CD4-positive, alpha-beta T cell treated with Interleukin-12 subunit alpha and Interleukin-12 subunit beta, for 1 hour (primary cell): ENCODE measurements around the gene FOSL2.
A peak's percentile ranks its signal among the peaks of the same experiment; 100 is the strongest.

ENCODE experiments used
- DNase-seq: peaks from one replicate; pipeline ENCODE4 v3.0.0-alpha.2; 2020

FOSL2 gene

DNA sequence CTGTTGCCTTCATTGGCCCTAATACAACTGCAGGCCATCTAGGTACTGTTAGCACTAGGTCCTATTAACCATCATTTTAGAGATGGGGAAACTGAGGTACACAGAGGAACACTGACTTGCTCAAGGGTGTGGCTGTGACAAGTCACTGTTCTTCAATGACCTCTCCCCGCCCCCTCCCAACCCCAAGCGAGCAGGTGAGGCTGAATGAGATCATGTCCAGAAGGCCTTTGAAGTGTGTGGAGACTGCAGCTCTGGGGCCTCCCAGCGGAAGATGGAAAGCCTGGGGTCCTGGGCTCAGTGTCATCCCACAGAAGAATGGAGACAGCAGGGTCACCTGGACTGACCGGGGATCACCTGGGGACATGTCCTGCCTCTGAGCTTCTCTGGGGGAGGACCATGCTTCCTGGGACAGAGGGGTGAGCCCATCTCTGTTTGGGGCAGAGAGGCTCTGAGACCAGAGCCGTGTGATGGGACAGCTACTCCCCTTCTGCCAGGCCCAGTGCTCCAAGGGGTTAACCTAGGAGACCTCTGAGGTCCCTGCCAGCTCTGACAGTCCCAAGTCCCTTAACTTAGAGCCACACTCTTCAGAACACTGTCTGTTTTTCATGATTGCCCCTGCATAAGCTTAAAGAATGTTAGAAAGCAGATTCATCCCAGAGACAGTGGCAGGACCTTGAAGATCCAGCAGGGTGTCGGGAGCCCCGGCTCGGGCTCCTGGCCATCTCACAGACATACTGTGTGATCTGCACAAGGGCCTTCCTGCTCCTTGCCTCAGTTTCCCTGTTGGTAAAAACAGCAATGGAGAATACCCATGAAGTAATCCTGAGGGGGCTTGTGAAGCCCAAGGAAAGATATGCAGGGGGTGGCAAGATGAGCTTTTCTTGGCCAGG, 16.7 kb upstream of the FOSL2 start:
- no peak for DNase-seq

DNA sequence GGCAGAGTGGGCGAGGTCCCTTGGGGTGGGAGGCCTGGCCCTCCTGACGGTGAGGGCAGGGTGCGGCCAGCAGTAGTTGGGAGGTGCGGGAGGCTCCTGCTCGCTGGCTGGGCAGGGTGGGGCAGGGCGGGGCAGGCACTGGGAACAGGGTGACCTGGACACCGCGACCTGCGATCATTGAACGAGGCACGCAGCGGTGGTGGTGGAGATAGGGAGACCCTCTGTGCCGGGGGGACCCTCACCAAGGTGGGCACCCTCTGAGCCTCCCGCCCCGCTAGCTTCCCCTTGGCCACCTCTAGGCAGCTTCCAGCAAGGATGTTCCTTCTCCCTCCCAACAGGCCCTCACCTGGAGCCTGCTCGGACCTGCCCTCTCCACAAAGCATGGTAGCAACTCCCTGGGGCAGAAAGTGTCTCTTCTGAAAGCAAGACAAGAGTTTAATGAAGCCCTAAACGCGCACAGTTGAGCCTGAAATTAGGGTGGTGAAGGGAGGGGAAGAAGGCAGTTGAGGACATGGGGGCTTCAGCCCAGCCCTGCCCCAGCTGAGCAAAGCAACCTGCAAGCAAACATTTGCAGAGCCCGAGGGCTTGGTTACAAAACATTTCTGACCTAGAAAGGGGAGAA, 15.4 kb upstream of the FOSL2 start:
- DNase-seq, result no peak

DNA sequence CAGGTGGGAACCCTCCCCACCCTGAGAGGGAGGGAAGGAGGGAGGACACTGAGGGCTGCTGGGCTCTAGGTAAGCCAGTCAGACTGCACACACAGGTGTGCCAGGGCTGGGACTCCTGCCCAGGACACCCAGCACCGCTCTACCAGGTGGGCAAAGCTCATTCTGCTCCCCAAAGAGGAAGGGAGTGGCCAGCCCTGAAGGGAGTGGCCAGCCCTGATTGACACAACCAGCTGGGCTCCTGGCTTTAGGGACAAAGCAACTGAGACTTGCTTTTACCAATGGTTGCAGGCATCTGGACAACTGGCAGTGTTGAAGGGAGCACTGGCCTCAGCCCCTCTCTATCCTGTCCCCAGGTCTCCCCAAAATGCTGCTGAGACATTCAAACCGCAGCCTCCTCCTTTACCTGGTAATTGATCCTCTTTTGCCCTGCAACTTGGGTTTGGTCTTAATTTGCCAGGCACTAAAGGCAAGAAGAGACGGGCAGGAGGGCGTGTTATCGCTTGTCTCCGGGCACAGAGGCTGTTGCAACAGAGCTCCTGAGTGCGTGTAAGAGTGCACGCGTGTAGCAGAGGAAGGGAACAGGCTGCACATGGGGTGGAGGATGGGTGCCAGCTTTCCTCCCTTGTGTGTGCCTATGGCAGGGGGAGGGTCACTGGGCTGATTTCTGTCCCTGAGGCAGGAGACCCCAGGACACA, 14.5 kb upstream of the FOSL2 start:
- no peak for DNase-seq

DNA sequence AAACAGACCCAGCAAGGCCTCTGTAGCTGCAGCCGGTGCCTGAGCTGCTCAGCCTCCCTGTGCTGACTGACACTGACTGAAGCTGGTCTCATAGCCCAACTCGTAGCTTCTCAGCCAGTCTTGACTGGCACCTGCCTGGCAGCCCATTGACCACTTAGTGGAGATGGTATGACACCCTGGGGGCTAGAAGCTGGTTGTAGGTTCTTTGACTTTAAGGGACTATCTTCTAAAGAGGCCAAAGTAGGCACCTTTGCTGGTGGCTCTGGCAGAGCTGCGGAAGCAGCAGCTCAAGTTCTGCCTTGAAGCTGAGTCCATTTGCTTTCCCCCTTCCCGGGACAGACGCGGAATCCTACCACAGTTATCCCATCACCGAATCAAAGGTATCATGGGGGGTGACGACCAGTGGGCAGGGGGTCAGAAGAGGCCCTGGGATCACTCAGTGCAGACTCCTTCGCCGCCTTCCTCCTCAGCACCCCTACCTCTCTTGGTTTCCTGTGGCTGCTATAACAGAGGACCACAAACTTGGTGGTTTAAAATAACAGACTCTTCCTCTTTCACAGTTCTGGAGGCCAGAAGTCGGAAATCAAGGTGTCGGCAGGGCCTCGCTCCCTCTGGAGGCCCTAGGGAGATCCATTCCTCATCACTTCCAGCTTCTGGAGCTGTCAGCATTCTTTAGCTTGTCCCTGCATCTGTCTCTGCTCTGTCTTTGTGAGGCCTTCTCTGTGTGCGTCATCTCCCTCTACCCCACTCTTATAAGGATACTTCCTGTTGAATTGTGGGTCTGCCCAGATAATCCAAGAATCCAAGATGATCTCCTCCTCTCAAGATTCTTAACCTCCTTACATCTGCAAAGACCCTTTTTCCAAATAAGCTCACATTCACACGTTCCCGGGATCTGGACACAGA, 13.7 kb upstream of the FOSL2 start:
- DNase-seq, result no peak

DNA sequence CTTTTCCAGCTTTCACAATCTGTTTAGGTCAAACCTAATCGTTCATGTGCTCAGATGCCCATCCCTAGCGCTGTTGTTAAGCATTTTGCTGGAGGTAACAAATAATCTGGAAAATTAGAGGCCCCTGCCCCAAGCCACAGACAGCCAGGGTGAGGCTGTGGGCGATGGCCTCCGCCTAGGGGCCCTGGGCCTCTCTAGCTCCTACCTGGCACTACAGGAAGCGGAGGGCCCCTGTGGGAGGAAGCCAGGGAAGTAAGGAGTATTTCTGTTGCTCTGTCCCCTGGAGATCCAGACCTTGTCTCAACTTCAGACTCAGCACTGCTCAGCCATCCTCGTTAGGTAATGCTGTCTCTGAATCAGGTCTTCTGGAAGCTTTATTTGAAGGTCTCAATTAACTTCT, 12.4 kb upstream of the FOSL2 start:
- DNase-seq, result no peak

DNA sequence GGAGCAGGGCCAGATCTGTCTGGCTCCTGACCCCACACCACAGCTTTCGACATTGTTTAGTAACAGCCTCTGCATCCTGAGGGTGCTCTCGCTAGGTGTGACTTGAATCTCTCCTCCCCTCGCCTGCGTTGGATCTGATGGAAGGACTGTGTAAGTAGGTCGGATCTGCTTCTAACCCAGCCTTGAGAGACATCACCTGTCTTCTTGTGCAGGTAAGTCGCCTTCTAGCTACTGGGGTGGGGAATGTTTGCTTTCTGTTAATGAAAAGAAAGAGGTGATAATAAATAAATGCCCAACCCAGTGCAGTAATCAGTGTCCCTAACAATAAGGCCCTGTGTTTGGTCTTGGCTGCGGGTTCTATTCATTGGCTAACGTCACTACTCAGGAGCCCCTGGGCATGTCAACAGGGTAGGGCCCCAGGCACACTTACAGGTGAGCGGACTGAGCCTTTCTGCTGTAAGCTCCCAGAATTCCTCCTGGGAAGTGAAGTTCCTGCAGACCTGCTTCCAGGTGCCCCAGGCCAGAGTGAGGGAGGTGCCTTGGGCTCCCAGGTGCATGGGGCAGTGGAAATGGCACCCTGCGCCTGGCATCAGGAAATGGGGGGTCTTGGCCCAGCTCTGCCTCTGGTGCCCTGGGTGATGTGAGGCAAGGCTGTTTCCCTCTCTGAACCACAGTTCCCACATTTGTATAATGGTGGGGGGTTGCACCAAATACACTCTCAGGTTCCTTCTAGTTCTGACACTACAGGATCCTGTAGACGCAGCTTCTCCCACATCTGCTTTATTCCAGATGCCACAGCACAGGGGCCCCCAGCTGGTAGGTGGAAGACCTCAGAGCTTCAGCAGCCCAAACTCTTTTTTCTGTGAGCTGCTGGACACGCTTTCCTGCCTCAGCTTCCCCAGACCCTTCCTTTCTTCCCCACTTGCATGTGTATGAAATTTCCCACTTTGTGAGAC, 11.2 kb upstream of the FOSL2 start:
- DNase-seq, result no peak

DNA sequence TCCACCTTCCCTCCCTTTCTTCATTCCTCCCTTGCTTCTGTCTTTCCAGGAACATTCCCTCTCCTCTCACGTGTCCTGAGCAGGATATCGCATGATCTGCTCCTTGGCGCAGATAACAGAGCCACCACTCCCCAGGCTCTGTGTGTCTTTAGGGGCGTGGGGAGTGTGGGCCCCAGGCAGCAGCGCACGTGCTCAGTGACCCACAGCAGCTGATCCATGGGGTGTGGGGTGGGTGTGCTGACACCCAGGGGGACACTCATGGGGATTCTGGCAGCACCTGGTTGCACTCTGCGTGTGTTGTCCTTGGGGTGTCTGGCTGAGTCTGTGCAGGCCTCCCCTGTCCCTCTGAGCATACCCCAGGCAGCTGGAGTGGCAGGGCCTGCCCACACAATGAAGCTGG, 9.9 kb upstream of the FOSL2 start:
- no peak for DNase-seq

DNA sequence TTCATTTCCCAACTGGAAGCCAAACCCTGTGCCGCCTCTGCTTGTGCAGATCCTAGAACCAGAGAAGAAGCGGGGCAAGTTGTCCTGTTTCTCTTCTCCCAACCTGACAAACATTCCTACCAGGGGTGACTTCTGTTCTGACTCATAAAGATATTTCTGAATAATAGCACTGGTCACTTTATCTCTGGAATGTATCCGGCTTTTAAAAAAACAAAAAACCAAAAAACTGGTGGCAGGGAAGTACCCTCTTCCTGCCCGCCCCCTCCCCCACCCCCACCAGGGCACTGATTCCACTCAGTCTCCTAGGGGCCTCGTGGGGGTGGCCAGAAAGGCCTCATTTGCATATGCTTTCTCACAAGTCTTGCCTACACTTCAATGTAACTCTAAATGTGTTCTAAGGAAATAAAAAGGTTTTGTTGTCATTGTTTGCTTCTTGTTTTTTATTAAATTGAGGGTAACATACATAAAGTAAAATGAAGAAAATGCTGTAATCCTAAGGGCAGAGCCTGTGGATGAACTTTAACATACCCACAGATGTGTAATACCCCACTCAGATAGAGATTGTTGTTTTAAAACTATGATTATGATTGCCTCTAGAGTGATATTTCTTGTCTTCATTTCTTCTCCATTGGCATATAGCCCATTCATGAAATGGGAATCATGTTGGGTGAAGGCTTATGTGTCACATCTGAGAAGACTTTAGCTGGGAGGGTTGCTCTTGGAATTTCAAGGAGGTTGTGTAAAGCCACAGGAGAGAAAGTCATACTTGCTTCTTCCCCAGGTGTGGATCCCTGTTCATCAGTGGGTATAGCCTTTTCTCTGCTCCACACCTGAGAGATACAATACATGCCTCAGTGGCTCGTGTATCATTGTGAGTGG, 5.3 kb upstream of the FOSL2 start:
- DNase-seq, result no peak

DNA sequence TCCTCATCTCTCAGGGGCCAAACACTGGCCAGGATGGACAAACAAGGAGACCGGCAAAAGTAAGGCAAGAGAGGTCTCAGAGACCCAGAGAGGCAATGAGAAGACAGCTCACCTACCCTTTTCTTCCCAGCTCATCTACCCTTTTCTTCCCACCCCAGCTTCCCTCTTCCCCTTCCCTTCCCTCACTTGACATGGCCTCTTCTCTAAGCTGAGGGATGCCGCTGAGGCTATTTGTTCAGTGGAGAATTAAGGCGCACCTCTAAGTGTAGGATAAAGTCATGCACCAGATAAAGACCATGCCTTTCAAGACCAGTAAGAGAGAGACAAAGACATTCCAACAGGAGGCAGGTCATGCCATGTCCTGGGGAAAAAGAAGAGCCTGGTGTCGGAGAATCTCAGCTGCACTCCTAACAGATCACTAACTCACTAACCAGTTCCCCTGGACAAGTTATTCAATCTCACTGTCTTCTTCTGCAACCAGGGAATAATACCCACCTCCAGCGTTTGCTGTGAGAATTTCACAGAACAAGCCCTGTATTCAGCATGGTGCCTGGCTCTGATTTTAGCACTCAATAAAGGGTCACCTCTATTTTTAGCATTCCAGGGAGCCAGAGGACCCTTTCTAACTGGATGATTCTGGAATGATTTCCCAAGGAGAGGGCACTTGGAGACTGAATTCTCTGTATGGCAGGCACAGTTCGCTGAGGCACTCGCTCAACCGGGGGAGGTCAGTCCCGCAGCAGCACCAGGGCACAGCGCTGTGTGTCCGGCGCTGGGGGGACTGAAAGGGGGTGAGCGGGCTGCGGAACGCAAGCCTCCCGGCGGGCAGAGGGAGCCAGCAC, 3.0 kb upstream of the FOSL2 start:
- no peak for DNase-seq

DNA sequence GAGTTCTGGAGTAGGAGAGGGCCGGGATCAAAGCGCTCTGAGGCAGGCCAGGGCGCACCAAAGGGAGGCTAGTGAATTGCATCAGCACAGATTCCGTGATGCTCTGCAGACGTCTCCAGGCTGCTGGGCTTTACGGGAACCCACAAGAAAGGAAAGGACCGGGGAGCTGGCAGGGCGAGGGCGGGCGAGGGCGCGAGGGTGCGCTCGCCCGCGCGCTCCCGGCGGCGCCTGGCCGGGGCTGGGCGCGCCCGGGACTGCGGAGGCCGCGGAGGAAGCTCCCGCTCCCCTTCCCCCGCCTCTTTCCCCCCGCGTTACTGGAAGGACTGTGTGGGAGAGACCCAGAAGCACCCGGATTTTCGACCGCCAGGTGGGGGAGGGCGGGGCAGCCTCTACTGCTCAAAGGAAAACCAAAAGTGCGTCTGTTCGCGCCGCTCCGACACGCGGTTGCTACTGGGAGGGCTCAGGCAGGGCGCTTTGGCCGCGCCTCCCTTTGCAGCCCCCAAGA, 2.4 kb upstream of the FOSL2 start:
- DNase-seq, result peak; percentile 86

DNA sequence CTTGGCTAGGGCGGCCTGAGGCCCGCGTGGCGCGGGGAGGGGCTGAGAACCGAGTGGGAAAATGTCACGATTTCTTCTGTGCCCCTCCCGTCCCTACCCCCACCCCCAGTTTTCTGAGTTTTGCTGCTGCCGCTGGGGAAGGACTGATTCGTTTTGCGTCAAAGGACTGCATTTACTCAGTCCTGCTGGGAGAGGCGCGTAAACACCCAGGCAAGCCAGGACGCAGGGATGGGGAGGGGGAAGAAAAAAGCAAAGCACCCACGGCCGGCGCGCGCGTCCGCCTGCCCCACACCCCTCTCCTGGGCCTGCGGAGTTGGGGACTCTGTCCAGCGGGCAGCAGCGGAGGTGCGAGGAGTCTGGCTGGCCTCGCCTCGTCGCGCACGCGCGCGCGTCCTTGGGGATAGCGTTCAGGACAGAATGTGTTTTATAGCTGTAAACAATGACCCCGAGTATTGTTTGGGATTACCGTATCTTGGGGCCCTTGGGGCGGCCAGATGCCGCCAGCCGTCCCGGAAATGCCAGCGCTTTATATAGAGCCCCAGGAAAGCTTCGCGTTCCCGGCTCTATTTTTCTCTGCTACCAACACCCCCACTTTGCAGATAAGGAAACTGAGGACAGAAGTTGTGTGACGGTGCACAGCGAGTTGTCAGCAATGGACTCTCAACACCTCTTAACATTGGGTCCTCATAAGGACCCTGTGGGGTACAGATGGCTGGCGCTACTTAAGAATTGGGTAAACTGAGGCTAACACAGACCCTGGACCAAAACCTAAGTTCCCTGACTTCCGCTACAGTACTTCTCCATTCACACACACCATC, 1.7 kb upstream of the FOSL2 start:
- DNase-seq, result no peak

DNA sequence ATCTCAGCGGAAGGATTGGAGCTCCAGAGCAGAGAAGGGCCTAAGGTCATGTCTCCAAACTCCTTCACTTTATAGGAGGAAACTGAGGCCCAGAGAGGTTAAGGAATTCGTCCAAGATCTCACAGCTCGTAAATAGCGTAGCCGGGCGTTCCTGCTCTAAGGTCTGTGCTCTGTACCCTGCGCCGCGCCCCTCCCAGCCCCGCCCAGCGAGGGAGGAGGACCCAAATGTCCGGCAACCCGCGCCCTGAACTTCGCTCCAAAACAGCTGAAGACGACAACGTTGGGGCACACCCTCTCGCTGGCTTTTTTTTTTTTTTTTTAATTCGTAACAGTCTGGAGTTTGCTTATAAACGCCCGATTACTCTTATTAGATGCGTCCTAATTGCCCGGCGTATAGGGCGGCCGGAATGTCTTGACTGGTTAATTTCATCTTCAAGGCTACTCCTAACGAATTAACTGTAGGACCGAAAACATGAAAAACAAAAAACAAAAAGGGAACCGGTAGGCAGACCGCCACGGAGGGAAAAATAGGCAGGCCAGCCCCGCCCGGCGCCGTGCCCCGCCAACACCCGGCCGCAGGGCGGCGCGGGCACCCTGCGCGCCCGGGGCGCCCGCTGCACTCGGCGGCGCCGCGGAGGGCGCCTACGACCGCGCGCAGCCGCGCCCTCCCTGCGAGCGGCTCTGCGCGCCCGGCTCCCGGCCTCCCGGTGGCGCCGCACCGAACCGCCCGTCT, 928 bp upstream of the FOSL2 start:
- DNase-seq, result peak; percentile 71

DNA sequence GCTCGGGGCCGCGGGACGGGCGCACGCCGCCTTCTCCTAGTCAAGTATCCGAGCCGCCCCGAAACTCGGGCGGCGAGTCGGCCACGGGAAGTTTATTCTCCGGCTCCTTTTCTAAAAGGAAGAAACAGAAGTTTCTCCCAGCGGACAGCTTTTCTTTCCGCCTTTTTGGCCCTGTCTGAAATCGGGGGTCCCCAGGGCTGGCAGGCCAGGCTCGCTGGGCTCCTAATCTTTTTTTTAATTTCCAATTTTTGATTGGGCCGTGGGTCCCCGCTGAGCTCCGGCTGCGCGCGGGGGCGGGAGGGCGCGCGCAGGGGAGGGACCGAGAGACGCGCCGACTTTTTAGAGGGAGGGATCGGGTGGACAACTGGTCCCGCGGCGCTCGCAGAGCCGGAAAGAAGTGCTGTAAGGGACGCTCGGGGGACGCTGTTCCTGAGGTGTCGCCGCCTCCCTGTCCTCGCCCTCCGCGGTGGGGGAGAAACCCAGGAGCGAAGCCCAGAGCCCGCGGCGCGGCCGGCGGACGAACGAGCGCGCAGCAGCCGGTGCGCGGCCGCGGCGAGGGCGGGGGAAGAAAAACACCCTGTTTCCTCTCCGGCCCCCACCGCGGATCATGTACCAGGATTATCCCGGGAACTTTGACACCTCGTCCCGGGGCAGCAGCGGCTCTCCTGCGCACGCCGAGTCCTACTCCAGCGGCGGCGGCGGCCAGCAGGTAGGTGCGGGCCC, 617 bp downstream of the FOSL2 start:
- DNase-seq, result peak; percentile 55

DNA sequence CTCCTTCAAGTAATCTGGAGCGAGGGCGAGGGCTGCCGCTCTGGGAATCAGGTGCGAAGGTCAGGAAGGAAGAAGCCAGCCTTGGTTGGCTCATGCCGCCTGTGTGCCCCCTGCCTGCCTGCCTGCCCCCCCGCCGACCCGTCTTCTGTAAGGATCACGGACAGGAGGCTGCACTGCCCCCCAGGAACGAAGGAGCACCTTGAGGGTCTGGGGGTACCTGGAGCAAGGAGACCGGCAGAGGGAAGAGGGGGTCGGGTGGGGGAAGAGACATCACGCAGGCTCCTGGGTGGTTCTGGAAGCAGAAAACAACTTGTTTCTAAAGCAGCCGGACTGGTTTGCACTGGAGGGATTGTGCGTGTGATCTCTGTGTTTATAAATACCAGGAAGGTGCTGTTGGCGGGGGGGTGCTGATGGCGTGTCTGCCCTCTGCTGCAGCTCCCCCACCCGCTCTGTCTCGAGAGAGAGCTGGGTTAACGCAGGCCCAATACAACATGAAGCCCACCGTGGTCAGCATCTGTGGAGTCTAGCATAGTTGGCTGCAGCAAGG, 1.7 kb downstream of the FOSL2 start:
- peak; percentile 36 for DNase-seq

DNA sequence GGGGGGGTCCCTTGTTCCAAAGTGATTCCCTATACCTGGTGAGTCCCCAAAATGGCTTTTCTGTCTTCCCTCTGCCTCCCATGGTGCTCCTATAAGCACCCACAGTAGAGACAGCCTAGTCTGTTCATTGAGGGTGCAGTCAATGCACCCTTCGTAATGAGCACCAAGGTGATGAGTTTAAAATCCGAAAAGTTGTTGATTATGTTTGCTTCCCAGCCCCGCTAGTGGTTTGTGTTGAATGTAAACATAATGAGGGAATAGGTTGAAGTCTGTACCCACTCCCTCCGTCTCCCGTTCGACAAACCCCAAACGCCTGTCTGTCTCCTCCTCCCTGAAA, 2.3 kb downstream of the FOSL2 start:
- no peak for DNase-seq

DNA sequence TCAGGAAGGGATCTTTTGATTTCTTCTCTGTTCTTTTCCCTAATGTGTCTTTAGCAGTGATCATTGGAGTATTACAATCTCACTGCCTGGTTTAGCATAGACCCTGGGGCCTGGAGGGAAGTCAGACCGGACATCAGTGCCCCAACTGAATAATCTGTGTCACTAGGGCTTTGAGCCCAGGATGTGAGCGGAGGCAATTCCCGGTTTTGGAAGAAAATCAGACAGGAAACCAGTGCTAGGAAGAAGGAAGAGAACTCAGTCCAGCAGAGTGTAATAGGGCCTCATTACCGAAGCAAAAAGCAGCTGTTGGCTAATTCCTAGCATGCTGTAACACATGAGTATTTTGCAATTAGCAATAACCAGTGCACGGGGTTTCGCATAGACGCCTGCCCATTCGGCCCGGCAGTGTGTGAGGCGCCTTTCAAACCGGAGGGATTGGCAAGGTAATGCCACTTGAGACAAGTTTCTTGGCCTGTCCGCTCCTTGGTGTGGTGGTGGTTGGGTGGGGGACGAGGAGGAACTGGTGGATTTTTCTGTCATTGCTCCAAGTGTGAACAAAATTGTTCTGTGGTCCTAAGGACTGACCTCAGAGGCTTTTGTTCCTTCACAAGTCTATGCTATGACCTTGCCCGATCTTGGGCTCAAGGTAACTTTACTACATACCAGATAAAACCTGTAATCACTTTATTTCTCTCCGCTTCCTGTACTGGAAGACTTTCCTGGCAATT, 2.8 kb downstream of the FOSL2 start:
- no peak for DNase-seq
